Kidney (tissue), 14 donors: ENCODE results near the gene IFIT1B. TPM values are rescaled to one million over a fixed set of nuclear protein-coding genes. Genes with fewer than 3 reads are reported as not detected.

ENCODE experiments used
- DNase-seq, 5 donors: peaks; one replicate each; pipeline ENCODE4 v3.0.0-alpha.2; 2013 to 2020
- FAIRE-seq: peaks from 2 replicates; lab custom pipeline; 2012; peaks lifted over from hg19 to GRCh38; lab: Jason Lieb, UNC
- H3K27ac ChIP-seq, 2 donors: one replicate each; pipeline ENCODE4 v1.7.0; 2013; ENCODE audit warnings: low read depth in 2 of 2, low read length in 2 of 2, inconsistent platforms in 1 of 2
- H3K27me3 ChIP-seq: one replicate; pipeline ENCODE4 v1.7.1; 2013; ENCODE audit warnings: low read length, inconsistent platforms; ENCODE audit not compliant: control insufficient read depth, insufficient read depth
- H3K36me3 ChIP-seq, 3 donors: one replicate each; pipeline versions ENCODE4 v1.7.0 to v1.7.1; 2013; ENCODE audit warnings: low read length in 3 of 3, control low read depth in 1 of 3, inconsistent platforms in 1 of 3; ENCODE audit not compliant: insufficient read depth in 3 of 3, control insufficient read depth in 2 of 3
- H3K4me1 ChIP-seq, 3 donors: one replicate each; pipeline versions ENCODE4 v1.7.0 to v1.7.1; 2013; ENCODE audit warnings: low read length in 3 of 3, inconsistent platforms in 1 of 3, low read depth in 1 of 3; ENCODE audit not compliant: control insufficient read depth in 2 of 3, insufficient read depth in 2 of 3
- H3K4me3 ChIP-seq, 3 donors: one replicate each; pipeline versions ENCODE4 v1.7.0 to v1.8.1; 2013; ENCODE audit warnings: low read length in 3 of 3, control low read depth in 1 of 3, inconsistent platforms in 1 of 3
- H3K9ac ChIP-seq, 3 donors: one replicate each; pipeline versions ENCODE4 v1.7.0 to v1.7.1; 2013; ENCODE audit warnings: low read length in 3 of 3, control low read depth in 1 of 3, inconsistent platforms in 1 of 3
- H3K9me3 ChIP-seq, 3 donors: one replicate each; pipeline versions ENCODE4 v1.7.0 to v1.7.1; 2013; ENCODE audit warnings: low read length in 3 of 3, control low read depth in 1 of 3, inconsistent platforms in 1 of 3; ENCODE audit not compliant: control insufficient read depth in 2 of 3, insufficient read depth in 1 of 3
- CTCF ChIP-seq: IDR thresholded peaks from 3 replicates; pipeline ENCODE4 v1.5.1; 2012; ENCODE audit warnings: mild to moderate bottlenecking, moderate library complexity, borderline replicate concordance; ENCODE audit not compliant: insufficient read depth; ENCODE audit errors: extremely low read depth
- intact Hi-C: fragments of 100-400 bp; cut with DNase I; formaldehyde crosslinking; loops from one replicate; pipeline ENCODE4 v1.11.1; 2022
- polyA plus RNA-seq: library from polyadenylated mRNA; stranded (reverse); fragments of 350-450 nt; fragmentation: Illumina TruSeq; extraction: RNeasy Lipid Tissue Mini Kit (QIAGEN cat#74804); gene quantifications from one replicate; pipeline ENCODE4 v1.2.3, GENCODE V29; 2014; ENCODE audit warnings: low read depth, low replicate concordance; ENCODE audit not compliant: insufficient read depth
- total RNA-seq: library from RNA; stranded (reverse); fragmentation: NEBNext Ultra II Directional; extraction: Animal tissue kit (Norgen Biotek cat#: 25700); gene quantifications from one replicate; pipeline ENCODE4 v1.2.1, GENCODE V29; 2021
- donor health status: control.
- donor health status: control.
- donor health status: control.
- donor health status: control.
- donor health status: control.
- donor health status: DM: yes; HTN: yes; CAD: no.
- donor health status: Normal renal cell carcinoma (clear cell type).

IFIT1B gene
- total and polyA plus RNA-seq, 2 donors from 2014 or later, result not detected

- Histone ChIP-seq H3K4me3 (no peak overlapping the region), H3K4me1 (peaks cover 0 to 27% (median 11%) of the 10 kb centered on the region in 3 donors), H3K9me3 (no peaks in the 10 kb centered on the region), H3K9ac (peak overlapping the region in 1 of 3 donors; percentile 68), H3K27ac (peak overlapping the region in 1 of 2 donors; percentile 50), H3K36me3 (no peaks in the 10 kb centered on the region), H3K27me3 (no peaks in the 10 kb centered on the region)
- peak in 2 of 5 donors; percentile 25 to 38 for DNase-seq
- FAIRE-seq, result no peak
- intact Hi-C loops, result no loop called here
- no peak for TF ChIP-seq CTCF
These were observed 10.3 kb upstream of the IFIT1B start for GRCh38 chr10:89367529-89367928.

GRCh38 chr10:89368129-89368528 lies 9.7 kb upstream of the IFIT1B start:
- FAIRE-seq (no peak), DNase-seq (no peak)
- H3K27me3 ChIP-seq, result no peaks in the 10 kb centered on the region
- intact Hi-C loops, result no loop called here
- no peak overlapping the region for H3K4me3 ChIP-seq
- H3K4me1 ChIP-seq, result peaks cover 0 to 27% (median 11%) of the 10 kb centered on the region in 3 donors
- H3K9me3 ChIP-seq, result no peaks in the 10 kb centered on the region
- H3K36me3 ChIP-seq, result no peaks in the 10 kb centered on the region
- TF ChIP-seq CTCF, result no peak
- H3K9ac ChIP-seq, result peak overlapping the region in 1 of 3 donors; percentile 68
- H3K27ac ChIP-seq, result peak overlapping the region in 1 of 2 donors; percentile 50

GRCh38 chr10:89369156-89370105 lies 8.4 kb upstream of the IFIT1B start:
- H3K9me3 ChIP-seq, result no peaks in the 10 kb centered on the region
- FAIRE-seq (no peak), DNase-seq (peak in 2 of 5 donors; percentile 52 to 69)
- intact Hi-C loops, result no loop called here
- no peaks in the 10 kb centered on the region for H3K27me3 ChIP-seq
- H3K36me3 ChIP-seq, result no peaks in the 10 kb centered on the region
- no peak overlapping the region for H3K4me3 ChIP-seq
- H3K27ac ChIP-seq, result peak overlapping the region in 1 of 2 donors; percentile 0
- TF ChIP-seq CTCF, result peak; percentile 43
- peak overlapping the region in 1 of 3 donors; percentile 41 for H3K9ac ChIP-seq
- peaks cover 0 to 31% (median 15%) of the 10 kb centered on the region in 3 donors for H3K4me1 ChIP-seq
